GM12878 (cell line): ENCODE results near the gene TULP4. TPM values are rescaled to one million over a fixed set of nuclear protein-coding genes. Genes with fewer than 3 reads are reported as not detected.

Experiments used
- ATAC-seq: fragments of 200-7000 bp; cut with Tn5 transposase; 3 replicates; pipeline ENCODE4 v1.9.1; 2020; ENCODE audit warnings: mild to moderate bottlenecking, moderate library complexity
- BruUV-seq: library from RNA; stranded (reverse); fragments of 400-500 nt; replicated peaks from 2 replicates; lab custom pipeline; 2021; lab: Mats Ljungman, UMichigan
- CTCF ChIA-PET: fragments of 300-600 bp; sonication (Branson Sonifier 250); formaldehyde crosslinking; extraction: SDS; loops from one replicate; lab custom pipeline; 2021; ENCODE audit warnings: inconsistent platforms; lab: Yijun Ruan, JAX
- POLR2A ChIA-PET: fragments of 350-600 bp; formaldehyde crosslinking; extraction: SDS; loops from one replicate; lab custom pipeline; 2021; ENCODE audit warnings: inconsistent platforms; lab: Charles Lee
- RAD21 ChIA-PET: fragments of 300-600 bp; sonication (Branson Sonifier 250); formaldehyde crosslinking; loops from one replicate; lab custom pipeline; 2023; ENCODE audit warnings: antibody characterized with exemption; ENCODE audit not compliant: unreplicated experiment; lab: Charles Lee
- SMC1A ChIA-PET: fragments of 300-600 bp; sonication (Branson Sonifier 250); formaldehyde crosslinking; loops from one replicate; lab custom pipeline; 2023; ENCODE audit not compliant: unreplicated experiment, uncharacterized antibody; lab: Charles Lee
- DNase-seq: peaks from one replicate; pipeline ENCODE4 v3.0.0-alpha.2; 2011; ENCODE audit warnings: low read depth, low spot score
- FAIRE-seq: peaks from 3 replicates; lab custom pipeline; 2011; peaks lifted over from hg19 to GRCh38; lab: Jason Lieb, UNC
- H2AFZ ChIP-seq: 2 replicates; pipeline ENCODE4 v1.6.0; 2011; ENCODE audit warnings: low read depth, low read length, control low read depth; ENCODE audit not compliant: control insufficient read depth
- H3K27ac ChIP-seq: 2 replicates; pipeline ENCODE4 v1.5.1; 2011; ENCODE audit warnings: control low read depth; ENCODE audit not compliant: control insufficient read depth, insufficient read depth
- H3K27me3 ChIP-seq, 2 experiments: replicated peaks in 1 of 2; 2 replicates each; pipeline versions ENCODE4 v1.6.0 to v1.6.1; 2011; ENCODE audit warnings: low read length in 1 of 2; ENCODE audit not compliant: control insufficient read depth in 2 of 2, insufficient read depth in 2 of 2
- H3K36me3 ChIP-seq, 2 experiments: 2 replicates each; pipeline ENCODE4 v1.5.1; 2011; ENCODE audit warnings: low read length in 1 of 2; ENCODE audit not compliant: control insufficient read depth in 2 of 2, insufficient read depth in 2 of 2
- H3K4me1 ChIP-seq: 2 replicates; pipeline ENCODE4 v1.6.1; 2011; ENCODE audit warnings: mild to moderate bottlenecking, low read length, moderate library complexity, mixed read lengths; ENCODE audit not compliant: control insufficient read depth, insufficient read depth
- H3K4me2 ChIP-seq: 2 replicates; pipeline ENCODE4 v1.6.0; 2011; ENCODE audit warnings: control low read depth; ENCODE audit not compliant: control insufficient read depth, insufficient read depth
- H3K4me3 ChIP-seq: fragments of 200-600 bp; sonication (generic); 2 replicates; pipeline ENCODE4 v1.5.1; 2016
- H3K79me2 ChIP-seq: 2 replicates; pipeline ENCODE4 v1.6.0; 2011; ENCODE audit warnings: low read length; ENCODE audit not compliant: control insufficient read depth, insufficient read depth
- H3K9ac ChIP-seq: 2 replicates; pipeline ENCODE4 v1.8.0; 2011; ENCODE audit warnings: low read length, control low read depth, mixed read lengths; ENCODE audit not compliant: control insufficient read depth, insufficient read depth
- H3K9me3 ChIP-seq: replicated peaks from 3 replicates; pipeline ENCODE4 v1.5.1; 2011; ENCODE audit warnings: mild to moderate bottlenecking, low read length; ENCODE audit not compliant: control insufficient read depth, insufficient read depth
- H4K20me1 ChIP-seq: 2 replicates; pipeline ENCODE4 v1.6.0; 2011; ENCODE audit not compliant: control insufficient read depth, insufficient read depth
- E4F1 ChIP-seq: fragments of 450-650 bp; IDR thresholded peaks from 2 replicates; pipeline ENCODE4 v1.6.1; 2018; ENCODE audit warnings: borderline replicate concordance, mild to moderate bottlenecking; ENCODE audit not compliant: partially characterized antibody
- GATAD2B ChIP-seq: fragments of 450-650 bp; conservative IDR thresholded peaks from 2 replicates; pipeline ENCODE4 v1.6.1; 2017; ENCODE audit warnings: low read depth, mild to moderate bottlenecking, moderate library complexity
- SMAD1 ChIP-seq: fragments of 450-650 bp; IDR thresholded peaks from 2 replicates; pipeline ENCODE4 v1.6.1; 2018; ENCODE audit warnings: mild to moderate bottlenecking, low read depth; ENCODE audit not compliant: partially characterized antibody
- SMC3 ChIP-seq: IDR thresholded peaks from 2 replicates; pipeline ENCODE4 v1.6.1; 2011; ENCODE audit warnings: low read length, improper control_type of control experiment, borderline replicate concordance
- ZNF592 ChIP-seq: fragments of 450-650 bp; IDR thresholded peaks from 2 replicates; pipeline ENCODE4 v1.6.1; 2017; ENCODE audit warnings: mild to moderate bottlenecking, moderate library complexity
- ZSCAN29 ChIP-seq: fragments of 450-650 bp; IDR thresholded peaks from 2 replicates; pipeline ENCODE4 v1.6.1; 2017; ENCODE audit warnings: mild to moderate bottlenecking, moderate library complexity
- whole genome bisulfite sequencing: methylation state at CpG from one replicate; pipeline ENCODE4 v1.1.6; 2016; ENCODE audit warnings: low lambda C conversion rate; ENCODE audit not compliant: insufficient replicate concordance, insufficient coverage; ENCODE audit errors: missing lambda C conversion rate; 5-methylcytosine and 5-hydroxymethylcytosine counted together
- in situ Hi-C: fragments of 300-500 bp; cut with MboI; formaldehyde crosslinking; loops from 9 replicates; pipeline ENCODE4 v1.14.3; 2018; ENCODE audit warnings: mixed read lengths
- intact Hi-C: fragments of 100-400 bp; cut with micrococcal nuclease; formaldehyde crosslinking; loops from one replicate; pipeline ENCODE4 v1.14.2; 2022; ENCODE audit not compliant: unreplicated experiment
- polyA plus RNA-seq, 11 experiments: library from polyadenylated mRNA; depleted of rRNA in 4 of 11; unstranded in 6 of 11; stranded (reverse) in 5 of 11; fragments of >200 nt; fragmentation: Nextera tagmentation in 4 of 11; fragmentation: Illumina TruSeq in 1 of 11; extraction: Ambion mirVana in 4 of 11; extraction: Trizol in 1 of 11; gene quantifications; 1 replicate in 1 of 11; 2 replicates in 10 of 11; pipeline versions ENCODE4 v1.2.1 to v1.2.3, GENCODE V29; 2011 to 2016; ENCODE audit warnings: inconsistent platforms in 2 of 11, missing spikeins in 2 of 11, low read depth in 1 of 11
- total RNA-seq, 4 experiments: library from RNA; depleted of rRNA in 3 of 4; stranded (reverse); fragments of >200 nt in 3 of 4; fragmentation: Illumina TruSeq in 1 of 4; extraction: Trizol in 1 of 4; gene quantifications; 2 replicates each; pipeline versions ENCODE4 v1.2.1 to v1.2.3, GENCODE V29; 2013 to 2021
- TF ChIP-seq, protein P1 (sequence below): fragments of 150-350 bp; IDR thresholded peaks from 2 replicates; pipeline ENCODE4 v1.6.1; 2014; ENCODE audit warnings: mild to moderate bottlenecking, low read depth, low read length
- TF ChIP-seq, protein P2 (sequence below): fragments of 450-650 bp; IDR thresholded peaks from 2 replicates; pipeline ENCODE4 v1.6.1; 2017; ENCODE audit warnings: antibody characterized with exemption, mild to moderate bottlenecking, moderate library complexity

The TULP4 gene
- total and polyA plus RNA-seq, 10 of the 15 experiments (the other 5 are each of a cell fraction or from before 2014, with no cell fraction given) = 0.73 to 31.8 (median 14.0) TPM

DNA sequence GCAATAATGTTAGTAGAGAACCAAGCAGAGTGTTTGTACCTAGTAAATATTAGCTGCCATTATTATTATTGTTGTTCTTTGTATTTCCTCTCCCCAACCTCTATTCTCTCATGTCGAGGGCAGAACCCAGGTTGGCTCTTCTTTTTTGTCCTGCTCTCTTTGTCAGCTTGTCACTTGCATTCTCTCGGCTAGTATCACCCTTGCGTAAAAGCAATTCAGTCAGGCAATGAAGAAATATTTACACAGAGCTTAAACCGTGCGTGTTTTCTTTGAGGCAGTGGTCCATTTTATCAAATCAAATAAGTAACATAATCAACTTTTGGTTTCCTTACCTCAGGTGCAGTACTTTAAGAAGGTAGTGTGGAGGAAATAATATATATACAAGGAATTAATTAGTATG is 83.9 kb downstream of the TULP4 start (continued):
- TF ChIP-seq, protein P1, sequence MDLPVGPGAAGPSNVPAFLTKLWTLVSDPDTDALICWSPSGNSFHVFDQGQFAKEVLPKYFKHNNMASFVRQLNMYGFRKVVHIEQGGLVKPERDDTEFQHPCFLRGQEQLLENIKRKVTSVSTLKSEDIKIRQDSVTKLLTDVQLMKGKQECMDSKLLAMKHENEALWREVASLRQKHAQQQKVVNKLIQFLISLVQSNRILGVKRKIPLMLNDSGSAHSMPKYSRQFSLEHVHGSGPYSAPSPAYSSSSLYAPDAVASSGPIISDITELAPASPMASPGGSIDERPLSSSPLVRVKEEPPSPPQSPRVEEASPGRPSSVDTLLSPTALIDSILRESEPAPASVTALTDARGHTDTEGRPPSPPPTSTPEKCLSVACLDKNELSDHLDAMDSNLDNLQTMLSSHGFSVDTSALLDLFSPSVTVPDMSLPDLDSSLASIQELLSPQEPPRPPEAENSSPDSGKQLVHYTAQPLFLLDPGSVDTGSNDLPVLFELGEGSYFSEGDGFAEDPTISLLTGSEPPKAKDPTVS = no peak

GRCh38 chr6:158397578-158397977 is 85.3 kb downstream of the TULP4 start:
- no peaks in the 10 kb centered on the region for H3K27me3 ChIP-seq
- SMC1A ChIA-PET = interaction anchor here (0.9 kb wide), 1 partner anchor 36 kb away, joined by 4 read pairs; no protein-coding TSS in a partner anchor
- H3K4me3 ChIP-seq = no peak overlapping the region
- H3K9ac ChIP-seq = no peak overlapping the region
- 90% methylated on average over 4 of the region's 4 CpGs for WGBS
- DNase-seq (no peak), ATAC-seq (no peak), FAIRE-seq (no peak)
- POLR2A ChIA-PET = interaction anchor here (0.6 to 1.7 kb wide), 3 partner anchors 10 to 34 kb away, joined by 3 to 6 read pairs (median 4); no protein-coding TSS in a partner anchor
- H3K36me3 ChIP-seq = no peaks in the 10 kb centered on the region; a peak in 2 of 4 replicates
- RAD21 ChIA-PET = no interaction called here
- H3K4me1 ChIP-seq = no peaks in the 10 kb centered on the region
- in situ Hi-C loops (no loop called here), intact Hi-C loops (no loop called here)
- H3K4me2 ChIP-seq = no peak overlapping the region
- H3K9me3 ChIP-seq = peaks cover 3% of the 10 kb centered on the region; the same call in 2 of the 3 replicates
- no peaks in the 10 kb centered on the region for H3K79me2 ChIP-seq
- H3K27ac ChIP-seq = no peak overlapping the region
- H2AFZ ChIP-seq = no peak overlapping the region
- H4K20me1 ChIP-seq = no peaks in the 10 kb centered on the region; the same call in 1 of the 2 replicates
- no TSS peak for BruUV-seq
- CTCF ChIA-PET = interaction anchor here (0.9 to 1.8 kb wide), 2 partner anchors 9 to 176 kb away, joined by 3 to 4 read pairs; no protein-coding TSS in a partner anchor
- no peak for TF ChIP-seq SMAD1
- no peak for TF ChIP-seq SMC3
- TF ChIP-seq ZSCAN29 = no peak
- no peak for TF ChIP-seq E4F1
- TF ChIP-seq GATAD2B = no peak
- no peak for TF ChIP-seq ZNF592
- TF ChIP-seq, protein P2, sequence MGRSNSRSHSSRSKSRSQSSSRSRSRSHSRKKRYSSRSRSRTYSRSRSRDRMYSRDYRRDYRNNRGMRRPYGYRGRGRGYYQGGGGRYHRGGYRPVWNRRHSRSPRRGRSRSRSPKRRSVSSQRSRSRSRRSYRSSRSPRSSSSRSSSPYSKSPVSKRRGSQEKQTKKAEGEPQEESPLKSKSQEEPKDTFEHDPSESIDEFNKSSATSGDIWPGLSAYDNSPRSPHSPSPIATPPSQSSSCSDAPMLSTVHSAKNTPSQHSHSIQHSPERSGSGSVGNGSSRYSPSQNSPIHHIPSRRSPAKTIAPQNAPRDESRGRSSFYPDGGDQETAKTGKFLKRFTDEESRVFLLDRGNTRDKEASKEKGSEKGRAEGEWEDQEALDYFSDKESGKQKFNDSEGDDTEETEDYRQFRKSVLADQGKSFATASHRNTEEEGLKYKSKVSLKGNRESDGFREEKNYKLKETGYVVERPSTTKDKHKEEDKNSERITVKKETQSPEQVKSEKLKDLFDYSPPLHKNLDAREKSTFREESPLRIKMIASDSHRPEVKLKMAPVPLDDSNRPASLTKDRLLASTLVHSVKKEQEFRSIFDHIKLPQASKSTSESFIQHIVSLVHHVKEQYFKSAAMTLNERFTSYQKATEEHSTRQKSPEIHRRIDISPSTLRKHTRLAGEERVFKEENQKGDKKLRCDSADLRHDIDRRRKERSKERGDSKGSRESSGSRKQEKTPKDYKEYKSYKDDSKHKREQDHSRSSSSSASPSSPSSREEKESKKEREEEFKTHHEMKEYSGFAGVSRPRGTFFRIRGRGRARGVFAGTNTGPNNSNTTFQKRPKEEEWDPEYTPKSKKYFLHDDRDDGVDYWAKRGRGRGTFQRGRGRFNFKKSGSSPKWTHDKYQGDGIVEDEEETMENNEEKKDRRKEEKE = no peak
